Gastroesophageal sphincter (tissue), 3 donors: ENCODE results near the gene H1-8.

Experiments
- EP300 ChIP-seq: sonication (generic); formaldehyde crosslinking; IDR thresholded peaks from one replicate; pipeline ENCODE4 v1.6.1; 2017; ENCODE audit warnings: antibody characterized with exemption, mild to moderate bottlenecking
- POLR2A ChIP-seq, 2 donors: fragments of 450-650 bp; IDR thresholded peaks; one replicate each; pipeline ENCODE4 v1.6.1; 2017; ENCODE audit warnings: antibody characterized with exemption in 2 of 2, mild to moderate bottlenecking in 2 of 2, moderate library complexity in 1 of 2
- POLR2AphosphoS5 ChIP-seq: sonication (generic); formaldehyde crosslinking; IDR thresholded peaks from one replicate; pipeline ENCODE4 v1.6.1; 2017; ENCODE audit warnings: antibody characterized with exemption
- TF ChIP-seq, protein P1 (sequence below), 4 experiments: fragments of 200-600 bp in 2 of 4; fragments of 450-650 bp in 2 of 4; sonication (generic) in 1 of 4; IDR thresholded peaks; one replicate each; pipeline ENCODE4 v1.5.1; 2017 to 2019; ENCODE audit warnings: antibody characterized with exemption in 4 of 4, mild to moderate bottlenecking in 2 of 4, moderate library complexity in 2 of 4

DNA sequence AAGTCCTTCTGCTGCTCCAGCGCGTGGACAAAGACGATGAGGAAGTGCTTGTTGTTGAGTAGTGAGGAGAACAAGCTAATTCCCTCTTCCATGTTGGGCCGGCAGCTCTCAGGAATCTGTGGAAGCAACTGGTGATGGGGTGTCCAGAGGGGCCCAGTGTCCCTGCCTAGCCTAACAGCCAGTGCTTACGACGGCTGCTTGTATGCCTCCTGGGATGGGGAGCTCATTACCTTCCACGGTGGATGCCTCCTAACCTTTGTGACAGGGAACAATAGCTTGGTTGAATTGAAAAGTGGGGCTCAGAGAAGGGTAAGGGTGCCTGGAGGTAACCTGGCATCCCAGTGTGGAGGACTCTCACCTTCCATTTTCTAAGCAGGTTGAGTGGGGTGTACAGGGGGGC is 22.9 kb downstream of the H1-8 start:
- TF ChIP-seq, protein P1, sequence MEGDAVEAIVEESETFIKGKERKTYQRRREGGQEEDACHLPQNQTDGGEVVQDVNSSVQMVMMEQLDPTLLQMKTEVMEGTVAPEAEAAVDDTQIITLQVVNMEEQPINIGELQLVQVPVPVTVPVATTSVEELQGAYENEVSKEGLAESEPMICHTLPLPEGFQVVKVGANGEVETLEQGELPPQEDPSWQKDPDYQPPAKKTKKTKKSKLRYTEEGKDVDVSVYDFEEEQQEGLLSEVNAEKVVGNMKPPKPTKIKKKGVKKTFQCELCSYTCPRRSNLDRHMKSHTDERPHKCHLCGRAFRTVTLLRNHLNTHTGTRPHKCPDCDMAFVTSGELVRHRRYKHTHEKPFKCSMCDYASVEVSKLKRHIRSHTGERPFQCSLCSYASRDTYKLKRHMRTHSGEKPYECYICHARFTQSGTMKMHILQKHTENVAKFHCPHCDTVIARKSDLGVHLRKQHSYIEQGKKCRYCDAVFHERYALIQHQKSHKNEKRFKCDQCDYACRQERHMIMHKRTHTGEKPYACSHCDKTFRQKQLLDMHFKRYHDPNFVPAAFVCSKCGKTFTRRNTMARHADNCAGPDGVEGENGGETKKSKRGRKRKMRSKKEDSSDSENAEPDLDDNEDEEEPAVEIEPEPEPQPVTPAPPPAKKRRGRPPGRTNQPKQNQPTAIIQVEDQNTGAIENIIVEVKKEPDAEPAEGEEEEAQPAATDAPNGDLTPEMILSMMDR (IDR thresholded peaks at IDR 0.05): no peak
- TF ChIP-seq POLR2A (IDR thresholded peaks at IDR 0.05) (no peak), EP300 (no peak), POLR2AphosphoS5 (no peak)
